Measurements from ENCODE around the gene SV2B.

GRCh38 chr15:91263632-91264531 is 163.8 kb downstream of the SV2B start:
- TF ChIP-seq POLR2AphosphoS5 (IDR thresholded peaks at IDR 0.05), result no peak
- no peak for TF ChIP-seq CTCF (IDR thresholded peaks at IDR 0.05)

Data from upper lobe of left lung (tissue), 4 donors.